T-helper 1 cell treated with Interleukin-12 subunit alpha and Interleukin-12 subunit beta and Interleukin-4 antibody, amounts not matched to agents 30 μg/mL and 1 μg/mL, for 36 hours (primary cell): Measurements from ENCODE around the gene FAM174C.

ENCODE experiments used
- H3K27ac Mint-ChIP-seq: one replicate; pipeline ENCODE4 v1.8.0; 2021; ENCODE audit warnings: mild to moderate bottlenecking, mixed read lengths
- H3K27me3 Mint-ChIP-seq: one replicate; pipeline ENCODE4 v1.8.0; 2021; ENCODE audit warnings: low read depth, mixed read lengths
- H3K36me3 Mint-ChIP-seq: one replicate; pipeline ENCODE4 v1.8.0; 2021; ENCODE audit warnings: low read depth, mixed read lengths
- H3K4me1 Mint-ChIP-seq: one replicate; pipeline ENCODE4 v1.8.0; 2021; ENCODE audit warnings: low read depth, mixed read lengths
- H3K4me3 Mint-ChIP-seq: one replicate; pipeline ENCODE4 v1.8.0; 2021; ENCODE audit warnings: mild to moderate bottlenecking, moderate library complexity, mixed read lengths
- H3K9me3 Mint-ChIP-seq: one replicate; pipeline ENCODE4 v1.8.0; 2021; ENCODE audit warnings: mixed read lengths

The FAM174C gene

GRCh38 chr19:1278713-1279660 is 3.7 kb downstream of the FAM174C start:
- peaks cover 1% of the 10 kb centered on the region for H3K27me3 Mint-ChIP-seq
- peaks cover 12% of the 10 kb centered on the region for H3K36me3 Mint-ChIP-seq
- no peak overlapping the region for H3K4me3 Mint-ChIP-seq
- no peak overlapping the region for H3K27ac Mint-ChIP-seq
- H3K4me1 Mint-ChIP-seq = peaks cover 12% of the 10 kb centered on the region
- no peaks in the 10 kb centered on the region for H3K9me3 Mint-ChIP-seq

- Mint-ChIP-seq H3K27ac (peak overlapping the region; percentile 67), H3K4me3 (no peak overlapping the region), H3K27me3 (peaks cover 10% of the 10 kb centered on the region), H3K4me1 (peaks cover 13% of the 10 kb centered on the region), H3K9me3 (no peaks in the 10 kb centered on the region), H3K36me3 (peaks cover 11% of the 10 kb centered on the region)
These were observed 4.5 kb downstream of the FAM174C start for GRCh38 chr19:1279782-1280341.

- Mint-ChIP-seq H3K9me3 (no peaks in the 10 kb centered on the region), H3K27me3 (peaks cover 15% of the 10 kb centered on the region), H3K27ac (no peak overlapping the region), H3K4me3 (no peak overlapping the region), H3K36me3 (peaks cover 11% of the 10 kb centered on the region), H3K4me1 (peaks cover 13% of the 10 kb centered on the region)
These were observed 5.6 kb downstream of the FAM174C start for GRCh38 chr19:1280636-1281568.

GRCh38 chr19:1281569-1282287 is 6.4 kb downstream of the FAM174C start:
- Mint-ChIP-seq H3K4me3 (no peak overlapping the region), H3K9me3 (no peaks in the 10 kb centered on the region), H3K36me3 (peaks cover 10% of the 10 kb centered on the region), H3K4me1 (peaks cover 10% of the 10 kb centered on the region), H3K27me3 (peaks cover 19% of the 10 kb centered on the region), H3K27ac (no peak overlapping the region)

GRCh38 chr19:1282588-1283206 is 7.4 kb downstream of the FAM174C start:
- Mint-ChIP-seq H3K9me3 (no peaks in the 10 kb centered on the region), H3K27me3 (peaks cover 20% of the 10 kb centered on the region), H3K4me1 (peaks cover 8% of the 10 kb centered on the region), H3K36me3 (peaks cover 8% of the 10 kb centered on the region), H3K27ac (no peak overlapping the region), H3K4me3 (no peak overlapping the region)

GRCh38 chr19:1283207-1283916 is 8.0 kb downstream of the FAM174C start:
- H3K27me3 Mint-ChIP-seq = peaks cover 20% of the 10 kb centered on the region
- H3K27ac Mint-ChIP-seq = no peak overlapping the region
- H3K4me3 Mint-ChIP-seq = no peak overlapping the region
- no peaks in the 10 kb centered on the region for H3K9me3 Mint-ChIP-seq
- H3K4me1 Mint-ChIP-seq = peaks cover 8% of the 10 kb centered on the region
- H3K36me3 Mint-ChIP-seq = peaks cover 8% of the 10 kb centered on the region

GRCh38 chr19:1283917-1284292 is 8.6 kb downstream of the FAM174C start:
- Mint-ChIP-seq H3K4me3 (no peak overlapping the region), H3K36me3 (peaks cover 8% of the 10 kb centered on the region), H3K9me3 (no peaks in the 10 kb centered on the region), H3K27me3 (peaks cover 21% of the 10 kb centered on the region), H3K27ac (no peak overlapping the region), H3K4me1 (peaks cover 8% of the 10 kb centered on the region)

GRCh38 chr19:1284293-1284978 is 9.1 kb downstream of the FAM174C start:
- Mint-ChIP-seq H3K27ac (no peak overlapping the region), H3K9me3 (no peaks in the 10 kb centered on the region), H3K4me3 (no peak overlapping the region), H3K36me3 (peaks cover 6% of the 10 kb centered on the region), H3K4me1 (peaks cover 8% of the 10 kb centered on the region), H3K27me3 (peaks cover 24% of the 10 kb centered on the region)

GRCh38 chr19:1284979-1285736 is 9.8 kb downstream of the FAM174C start:
- H3K4me3 Mint-ChIP-seq = no peak overlapping the region
- H3K9me3 Mint-ChIP-seq = no peaks in the 10 kb centered on the region
- peaks cover 24% of the 10 kb centered on the region for H3K27me3 Mint-ChIP-seq
- peaks cover 2% of the 10 kb centered on the region for H3K4me1 Mint-ChIP-seq
- H3K27ac Mint-ChIP-seq = no peak overlapping the region
- H3K36me3 Mint-ChIP-seq = peaks cover 2% of the 10 kb centered on the region

- H3K4me1 Mint-ChIP-seq = peaks cover 2% of the 10 kb centered on the region
- H3K9me3 Mint-ChIP-seq = no peaks in the 10 kb centered on the region
- peaks cover 24% of the 10 kb centered on the region for H3K27me3 Mint-ChIP-seq
- H3K4me3 Mint-ChIP-seq = no peak within 1 kb of the TSS
- no peak within 1 kb of the TSS for H3K27ac Mint-ChIP-seq
- H3K36me3 Mint-ChIP-seq = no peaks in the 10 kb centered on the region
These were observed 10.5 kb downstream of the FAM174C start, which contains the start of gene EFNA2 for GRCh38 chr19:1285737-1286360. Gene EFNA2, plus strand, starts transcription at chr19:1285873. Its CDS starts 296 bp downstream, at chr19:1286169.

GRCh38 chr19:1286487-1287353 is 11.4 kb downstream of the FAM174C start:
- Mint-ChIP-seq H3K27me3 (peaks cover 24% of the 10 kb centered on the region), H3K9me3 (no peaks in the 10 kb centered on the region), H3K4me1 (peaks cover 2% of the 10 kb centered on the region), H3K36me3 (no peaks in the 10 kb centered on the region), H3K27ac (no peak overlapping the region), H3K4me3 (no peak overlapping the region)
